Memory B cell (primary cell): Measurements from ENCODE around the gene LYRM2.
"Not testable (repeated sequence)": the region's sequence is repeated elsewhere in the genome, so short reads cannot be mapped to it uniquely, and the experiment has no call there.

ENCODE experiments used
- ATAC-seq: fragments of 150-1000 bp; cut with Tn5 transposase; 2 replicates; pipeline ENCODE4 v1.10.0; 2021; ENCODE audit warnings: low read depth, mild to moderate bottlenecking, moderate library complexity
- DNase-seq, 2 donors: peaks; one replicate each; pipeline ENCODE4 v3.0.0; 2022; ENCODE audit warnings: low spot score in 2 of 2
- H3K27ac Mint-ChIP-seq: one replicate; pipeline ENCODE4 v1.8.0; 2022; ENCODE audit warnings: mild to moderate bottlenecking, moderate library complexity, mixed read lengths
- H3K27me3 Mint-ChIP-seq: one replicate; pipeline ENCODE4 v1.8.0; 2022; ENCODE audit warnings: mixed read lengths
- H3K36me3 Mint-ChIP-seq: one replicate; pipeline ENCODE4 v1.8.0; 2022; ENCODE audit warnings: mild to moderate bottlenecking, mixed read lengths
- H3K4me1 Mint-ChIP-seq: one replicate; pipeline ENCODE4 v1.8.0; 2022; ENCODE audit warnings: mixed read lengths
- H3K4me3 Mint-ChIP-seq: one replicate; pipeline ENCODE4 v1.8.0; 2022; ENCODE audit warnings: mild to moderate bottlenecking, moderate library complexity, mixed read lengths
- H3K9me3 Mint-ChIP-seq: one replicate; pipeline ENCODE4 v1.8.0; 2022; ENCODE audit warnings: mixed read lengths

The LYRM2 gene

GRCh38 chr6:89636412-89636811 lies 2.1 kb downstream of the LYRM2 start:
- not testable (repeated sequence) for H3K4me3 Mint-ChIP-seq, H3K27me3 Mint-ChIP-seq, DNase-seq, ATAC-seq, H3K9me3 Mint-ChIP-seq, H3K27ac Mint-ChIP-seq
- peaks cover 16% of the 10 kb centered on the region for H3K36me3 Mint-ChIP-seq
- H3K4me1 Mint-ChIP-seq: peaks cover 14% of the 10 kb centered on the region

- no peak overlapping the region for H3K4me3 Mint-ChIP-seq
- ATAC-seq (no peak), DNase-seq (no peak)
- H3K9me3 Mint-ChIP-seq: no peaks in the 10 kb centered on the region
- H3K27ac Mint-ChIP-seq: no peak overlapping the region
- H3K36me3 Mint-ChIP-seq: peaks cover 12% of the 10 kb centered on the region
- H3K27me3 Mint-ChIP-seq: no peaks in the 10 kb centered on the region
- no peaks in the 10 kb centered on the region for H3K4me1 Mint-ChIP-seq
Observed at GRCh38 chr6:89630488-89630887, 8.1 kb downstream of the LYRM2 start.

- H3K4me1 Mint-ChIP-seq: peaks cover 6% of the 10 kb centered on the region
- no peak for DNase-seq
- ATAC-seq: no peak
- no peaks in the 10 kb centered on the region for H3K27me3 Mint-ChIP-seq
- H3K4me3 Mint-ChIP-seq: no peak overlapping the region
- H3K36me3 Mint-ChIP-seq: peaks cover 7% of the 10 kb centered on the region
- no peak overlapping the region for H3K27ac Mint-ChIP-seq
- H3K9me3 Mint-ChIP-seq: no peaks in the 10 kb centered on the region
Observed at GRCh38 chr6:89623749-89624148, 14.8 kb downstream of the LYRM2 start.

- Mint-ChIP-seq H3K27ac (no peak overlapping the region), H3K27me3 (no peaks in the 10 kb centered on the region), H3K4me3 (no peak overlapping the region), H3K4me1 (peaks cover 6% of the 10 kb centered on the region), H3K9me3 (no peaks in the 10 kb centered on the region), H3K36me3 (peaks cover 9% of the 10 kb centered on the region)
- DNase-seq: no peak
- ATAC-seq: no peak
Observed at GRCh38 chr6:89619567-89619966, 19.0 kb downstream of the LYRM2 start.

- no peak overlapping the region for H3K27ac Mint-ChIP-seq
- DNase-seq (no peak), ATAC-seq (no peak)
- no peaks in the 10 kb centered on the region for H3K27me3 Mint-ChIP-seq
- no peaks in the 10 kb centered on the region for H3K9me3 Mint-ChIP-seq
- H3K4me3 Mint-ChIP-seq: no peak overlapping the region
- H3K36me3 Mint-ChIP-seq: peaks cover 4% of the 10 kb centered on the region
- H3K4me1 Mint-ChIP-seq: no peaks in the 10 kb centered on the region
Observed at GRCh38 chr6:89618026-89618425, 20.5 kb downstream of the LYRM2 start.

- no peaks in the 10 kb centered on the region for H3K27me3 Mint-ChIP-seq
- H3K27ac Mint-ChIP-seq: no peak overlapping the region
- H3K36me3 Mint-ChIP-seq: peaks cover 4% of the 10 kb centered on the region
- no peaks in the 10 kb centered on the region for H3K4me1 Mint-ChIP-seq
- DNase-seq: no peak
- ATAC-seq: no peak
- H3K9me3 Mint-ChIP-seq: no peaks in the 10 kb centered on the region
- H3K4me3 Mint-ChIP-seq: no peak overlapping the region
Observed at GRCh38 chr6:89616531-89616930, 22.0 kb downstream of the LYRM2 start.

- no peak for ATAC-seq
- no peak overlapping the region for H3K27ac Mint-ChIP-seq
- H3K4me1 Mint-ChIP-seq: no peaks in the 10 kb centered on the region
- no peak for DNase-seq
- no peaks in the 10 kb centered on the region for H3K9me3 Mint-ChIP-seq
- H3K27me3 Mint-ChIP-seq: no peaks in the 10 kb centered on the region
- H3K4me3 Mint-ChIP-seq: no peak overlapping the region
- H3K36me3 Mint-ChIP-seq: peaks cover 4% of the 10 kb centered on the region
Observed at GRCh38 chr6:89615882-89616281, 22.7 kb downstream of the LYRM2 start.

GRCh38 chr6:89613790-89614189 lies 24.8 kb downstream of the LYRM2 start:
- no peak for DNase-seq
- Mint-ChIP-seq H3K4me1 (no peaks in the 10 kb centered on the region), H3K36me3 (peaks cover 4% of the 10 kb centered on the region), H3K4me3 (no peak overlapping the region), H3K27me3 (no peaks in the 10 kb centered on the region), H3K27ac (no peak overlapping the region), H3K9me3 (no peaks in the 10 kb centered on the region)
- no peak for ATAC-seq

GRCh38 chr6:89612121-89612520 lies 26.4 kb downstream of the LYRM2 start:
- Mint-ChIP-seq H3K36me3 (no peaks in the 10 kb centered on the region), H3K27ac (no peak overlapping the region), H3K4me1 (no peaks in the 10 kb centered on the region), H3K27me3 (no peaks in the 10 kb centered on the region), H3K9me3 (no peaks in the 10 kb centered on the region), H3K4me3 (no peak overlapping the region)
- no peak for ATAC-seq
- no peak for DNase-seq

- Mint-ChIP-seq H3K4me1 (no peaks in the 10 kb centered on the region), H3K9me3 (no peaks in the 10 kb centered on the region), H3K36me3 (no peaks in the 10 kb centered on the region), H3K4me3 (no peak overlapping the region), H3K27ac (no peak overlapping the region), H3K27me3 (no peaks in the 10 kb centered on the region)
- ATAC-seq: no peak
- no peak for DNase-seq
Observed at GRCh38 chr6:89611666-89612065, 26.9 kb downstream of the LYRM2 start.

GRCh38 chr6:89610149-89610642 lies 28.4 kb downstream of the LYRM2 start:
- ATAC-seq (peak; percentile 88), DNase-seq (peak; percentile 70 to 75)
- H3K9me3 Mint-ChIP-seq: no peaks in the 10 kb centered on the region
- no peaks in the 10 kb centered on the region for H3K27me3 Mint-ChIP-seq
- H3K4me1 Mint-ChIP-seq: no peaks in the 10 kb centered on the region
- no peaks in the 10 kb centered on the region for H3K36me3 Mint-ChIP-seq
- no peak overlapping the region for H3K27ac Mint-ChIP-seq
- H3K4me3 Mint-ChIP-seq: no peak overlapping the region

GRCh38 chr6:89605861-89606260 lies 32.7 kb downstream of the LYRM2 start:
- DNase-seq: no peak
- Mint-ChIP-seq H3K36me3 (no peaks in the 10 kb centered on the region), H3K27ac (no peak overlapping the region), H3K4me3 (no peak overlapping the region), H3K27me3 (no peaks in the 10 kb centered on the region), H3K9me3 (no peaks in the 10 kb centered on the region), H3K4me1 (no peaks in the 10 kb centered on the region)
- ATAC-seq: no peak

- H3K9me3 Mint-ChIP-seq: no peaks in the 10 kb centered on the region
- ATAC-seq (no peak), DNase-seq (no peak)
- no peaks in the 10 kb centered on the region for H3K36me3 Mint-ChIP-seq
- H3K27ac Mint-ChIP-seq: no peak overlapping the region
- H3K4me3 Mint-ChIP-seq: no peak overlapping the region
- H3K27me3 Mint-ChIP-seq: no peaks in the 10 kb centered on the region
- H3K4me1 Mint-ChIP-seq: no peaks in the 10 kb centered on the region
Observed at GRCh38 chr6:89604653-89605052, 33.9 kb downstream of the LYRM2 start.

- no peaks in the 10 kb centered on the region for H3K27me3 Mint-ChIP-seq
Observed at GRCh38 chr6:89602166-89602565, 36.4 kb downstream of the LYRM2 start.

GRCh38 chr6:89599727-89600126 lies 38.8 kb downstream of the LYRM2 start:
- ATAC-seq (no peak), DNase-seq (no peak)
- Mint-ChIP-seq H3K4me1 (peaks cover 20% of the 10 kb centered on the region), H3K9me3 (peaks cover 1% of the 10 kb centered on the region), H3K4me3 (no peak overlapping the region), H3K27me3 (no peaks in the 10 kb centered on the region), H3K36me3 (peaks cover 3% of the 10 kb centered on the region), H3K27ac (no peak overlapping the region)

More at GRCh38 chr6:89602166-89602565, 36.4 kb downstream of the LYRM2 start:
- Mint-ChIP-seq H3K9me3 (peaks cover 1% of the 10 kb centered on the region), H3K27ac (no peak overlapping the region), H3K4me1 (peaks cover 7% of the 10 kb centered on the region), H3K36me3 (peaks cover 2% of the 10 kb centered on the region), H3K4me3 (no peak overlapping the region)
- DNase-seq (no peak), ATAC-seq (no peak)
